CD14-positive monocyte (primary cell): ENCODE results near the gene RBMS1. TPM values are rescaled to one million over a fixed set of nuclear protein-coding genes. Genes with fewer than 3 reads are reported as not detected.

Experiments used
- DNase-seq, 3 donors: peaks; one replicate each; pipeline ENCODE4 v3.0.0-alpha.2; 2011 to 2022
- H2AFZ ChIP-seq: 2 replicates; pipeline ENCODE4 v1.6.0; 2012; ENCODE audit warnings: mild to moderate bottlenecking, low read depth, low read length, inconsistent platforms; ENCODE audit not compliant: insufficient read depth, poor library complexity, severe bottlenecking
- H3K27ac ChIP-seq, 2 donors: 1 replicate in 1 of 2; 2 replicates in 1 of 2; pipeline ENCODE4 v1.5.1; 2012 to 2013; ENCODE audit warnings: low read length in 2 of 2, control low read depth in 1 of 2, inconsistent platforms in 1 of 2, low read depth in 1 of 2, mild to moderate bottlenecking in 1 of 2
- H3K27me3 ChIP-seq, 2 donors: one replicate each; pipeline versions ENCODE4 v1.6.0 to v1.6.1; 2011 to 2013; ENCODE audit warnings: low read length in 2 of 2; ENCODE audit not compliant: control insufficient read depth in 2 of 2, insufficient read depth in 2 of 2
- H3K36me3 ChIP-seq, 2 donors: replicated peaks in 1 of 2; 1 replicate in 1 of 2; 2 replicates in 1 of 2; pipeline versions ENCODE4 v1.5.1 to v1.6.1; 2012 to 2013; ENCODE audit warnings: low read length in 2 of 2, control low read depth in 1 of 2, inconsistent platforms in 1 of 2, mild to moderate bottlenecking in 1 of 2; ENCODE audit not compliant: insufficient read depth in 2 of 2, control insufficient read depth in 1 of 2
- H3K4me1 ChIP-seq, 2 donors: 1 replicate in 1 of 2; 2 replicates in 1 of 2; pipeline versions ENCODE4 v1.5.1 to v1.6.1; 2012 to 2013; ENCODE audit warnings: low read length in 2 of 2, control low read depth in 1 of 2, inconsistent platforms in 1 of 2, mild to moderate bottlenecking in 1 of 2, moderate library complexity in 1 of 2; ENCODE audit not compliant: insufficient read depth in 2 of 2, control insufficient read depth in 1 of 2
- H3K4me2 ChIP-seq: replicated peaks from 2 replicates; pipeline ENCODE3; 2012; ENCODE audit warnings: low read length, moderate library complexity, mild to moderate bottlenecking; ENCODE audit not compliant: poor library complexity, severe bottlenecking; ENCODE audit errors: extremely low read depth
- H3K4me3 ChIP-seq, 3 experiments: fragments of 200-600 bp in 1 of 3; sonication (generic) in 1 of 3; replicated peaks in 1 of 3; 1 replicate in 2 of 3; 2 replicates in 1 of 3; pipeline ENCODE4 v1.5.1; 2011 to 2013; ENCODE audit warnings: low read length in 3 of 3, mild to moderate bottlenecking in 3 of 3, control low read depth in 2 of 3, low read depth in 2 of 3, inconsistent platforms in 1 of 3, moderate library complexity in 1 of 3
- H3K79me2 ChIP-seq: 2 replicates; pipeline ENCODE4 v1.6.0; 2012; ENCODE audit warnings: mild to moderate bottlenecking, control low read depth, inconsistent platforms, low read length, moderate library complexity; ENCODE audit not compliant: insufficient read depth
- H3K9ac ChIP-seq: 2 replicates; pipeline ENCODE4 v1.6.0; 2017; ENCODE audit warnings: low read length, mild to moderate bottlenecking; ENCODE audit not compliant: insufficient read depth, poor library complexity, severe bottlenecking
- H3K9me3 ChIP-seq, 2 donors: replicated peaks in 1 of 2; 1 replicate in 1 of 2; 2 replicates in 1 of 2; pipeline versions ENCODE4 v1.5.1 to v1.6.1; 2012 to 2013; ENCODE audit warnings: low read length in 2 of 2, control low read depth in 1 of 2; ENCODE audit not compliant: control insufficient read depth in 1 of 2, insufficient read depth in 1 of 2
- H4K20me1 ChIP-seq: 2 replicates; pipeline ENCODE4 v1.6.0; 2012; ENCODE audit warnings: mild to moderate bottlenecking, low read length, control low read depth, moderate library complexity; ENCODE audit not compliant: insufficient read depth
- H3K27ac Mint-ChIP-seq, 7 donors: one replicate each; pipeline ENCODE4 v1.8.0; 2020; ENCODE audit warnings: mild to moderate bottlenecking in 7 of 7, mixed read lengths in 7 of 7, moderate library complexity in 6 of 7, inconsistent platforms in 2 of 7
- H3K27me3 Mint-ChIP-seq, 3 donors: one replicate each; pipeline ENCODE4 v1.8.0; 2021 to 2022; ENCODE audit warnings: low read depth in 3 of 3, mild to moderate bottlenecking in 3 of 3, mixed read lengths in 3 of 3, moderate library complexity in 3 of 3, inconsistent platforms in 1 of 3
- H3K36me3 Mint-ChIP-seq, 2 donors: one replicate each; pipeline ENCODE4 v1.8.0; 2020; ENCODE audit warnings: mixed read lengths in 2 of 2, inconsistent platforms in 1 of 2, mild to moderate bottlenecking in 1 of 2
- H3K4me1 Mint-ChIP-seq: one replicate; pipeline ENCODE4 v1.8.0; 2020; ENCODE audit warnings: mild to moderate bottlenecking, mixed read lengths
- H3K4me3 Mint-ChIP-seq, 2 donors: one replicate each; pipeline ENCODE4 v1.8.0; 2020; ENCODE audit warnings: mild to moderate bottlenecking in 2 of 2, mixed read lengths in 2 of 2, moderate library complexity in 1 of 2
- H3K9me3 Mint-ChIP-seq, 7 donors: one replicate each; pipeline ENCODE4 v1.8.0; 2020 to 2022; ENCODE audit warnings: mixed read lengths in 7 of 7, mild to moderate bottlenecking in 6 of 7, moderate library complexity in 6 of 7, inconsistent platforms in 2 of 7
- WGBS: methylation state at CpG from one replicate; pipeline ENCODE4 v1.1.5; 2013; ENCODE audit warnings: missing lambda C conversion rate; ENCODE audit not compliant: insufficient coverage; 5-methylcytosine and 5-hydroxymethylcytosine counted together
- intact Hi-C, 2 donors: fragments of 100-400 bp; cut with micrococcal nuclease; formaldehyde crosslinking; loops; one replicate each; pipeline versions ENCODE4 v1.15.0 to v1.15.1; 2023
- polyA plus RNA-seq, 3 donors: library from polyadenylated mRNA; depleted of rRNA in 1 of 3; unstranded in 2 of 3; stranded (reverse) in 1 of 3; fragments of 300-500 nt in 2 of 3; fragments of >200 nt in 1 of 3; fragmentation: Illumina TruSeq in 2 of 3; gene quantifications; 1 replicate in 2 of 3; 2 replicates in 1 of 3; pipeline ENCODE4 v1.2.3, GENCODE V29; 2012 to 2021
- TF ChIP-seq, protein P1 (sequence below): fragments of 200-600 bp; IDR thresholded peaks from one replicate; pipeline ENCODE4 v1.8.0; 2022; ENCODE audit warnings: antibody characterized with exemption, mild to moderate bottlenecking

The RBMS1 gene
- polyA plus RNA-seq, 3 donors, result 88.2 to 91.2 (median 89.4) TPM

- H3K9me3 Mint-ChIP-seq, result no peaks in the 10 kb centered on the region
- Histone ChIP-seq H3K9ac (no peak overlapping the region), H3K4me3 (no peak overlapping the region), H4K20me1 (no peaks in the 10 kb centered on the region), H3K4me2 (no peak overlapping the region), H3K4me1 (no peaks in the 10 kb centered on the region), H3K79me2 (no peaks in the 10 kb centered on the region), H2AFZ (no peak overlapping the region), H3K27ac (no peak overlapping the region), H3K27me3 (no peaks in the 10 kb centered on the region), H3K9me3 (no peaks in the 10 kb centered on the region), H3K36me3 (no peaks in the 10 kb centered on the region)
- TF ChIP-seq, protein P1, sequence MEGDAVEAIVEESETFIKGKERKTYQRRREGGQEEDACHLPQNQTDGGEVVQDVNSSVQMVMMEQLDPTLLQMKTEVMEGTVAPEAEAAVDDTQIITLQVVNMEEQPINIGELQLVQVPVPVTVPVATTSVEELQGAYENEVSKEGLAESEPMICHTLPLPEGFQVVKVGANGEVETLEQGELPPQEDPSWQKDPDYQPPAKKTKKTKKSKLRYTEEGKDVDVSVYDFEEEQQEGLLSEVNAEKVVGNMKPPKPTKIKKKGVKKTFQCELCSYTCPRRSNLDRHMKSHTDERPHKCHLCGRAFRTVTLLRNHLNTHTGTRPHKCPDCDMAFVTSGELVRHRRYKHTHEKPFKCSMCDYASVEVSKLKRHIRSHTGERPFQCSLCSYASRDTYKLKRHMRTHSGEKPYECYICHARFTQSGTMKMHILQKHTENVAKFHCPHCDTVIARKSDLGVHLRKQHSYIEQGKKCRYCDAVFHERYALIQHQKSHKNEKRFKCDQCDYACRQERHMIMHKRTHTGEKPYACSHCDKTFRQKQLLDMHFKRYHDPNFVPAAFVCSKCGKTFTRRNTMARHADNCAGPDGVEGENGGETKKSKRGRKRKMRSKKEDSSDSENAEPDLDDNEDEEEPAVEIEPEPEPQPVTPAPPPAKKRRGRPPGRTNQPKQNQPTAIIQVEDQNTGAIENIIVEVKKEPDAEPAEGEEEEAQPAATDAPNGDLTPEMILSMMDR, result no peak
- intact Hi-C loops, result no loop called here
- WGBS, result 83% methylated on average over 5 of the region's 7 CpGs
- H3K27ac Mint-ChIP-seq, result no peak overlapping the region
- H3K27me3 Mint-ChIP-seq, result peaks cover 0 to 2% (median 0%) of the 10 kb centered on the region in 3 donors
- peaks cover 2% of the 10 kb centered on the region for H3K4me1 Mint-ChIP-seq
- no peak for DNase-seq
- no peak overlapping the region for H3K4me3 Mint-ChIP-seq
- no peaks in the 10 kb centered on the region for H3K36me3 Mint-ChIP-seq
Measured at GRCh38 chr2:160222546-160223283, 270.9 kb downstream of the RBMS1 start.
